ENCODE measurements around the gene GRK5. TPM values are rescaled to one million over a fixed set of nuclear protein-coding genes. Genes with fewer than 3 reads are reported as not detected.

Gene GRK5
- total RNA-seq, 1 experiment from 2014 or later: 29.0 TPM

DNA sequence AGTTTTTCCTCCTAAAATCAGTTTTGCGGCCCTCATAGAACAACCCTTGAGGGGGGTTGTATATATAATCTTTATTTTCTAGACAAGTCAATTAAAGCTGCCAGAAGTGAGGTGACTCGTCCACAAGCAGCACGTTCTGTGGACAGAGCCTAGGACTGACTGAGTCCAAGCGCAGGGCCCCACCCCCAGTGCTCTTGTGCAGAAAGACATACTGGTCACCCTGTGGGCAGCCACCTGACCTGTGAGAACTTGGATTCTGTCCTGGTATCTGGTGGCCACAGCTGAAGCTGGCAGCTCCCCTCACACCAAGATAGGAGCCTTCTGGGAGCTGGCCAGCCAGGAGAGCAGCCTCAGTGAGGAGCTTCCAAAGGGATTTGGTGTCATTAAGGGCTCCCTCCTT is 89.3 kb downstream of the GRK5 start:
- in situ Hi-C loops (cut with HindIII; ENCODE audit: low pct_unique_long_range_greater_than_20kb, low sequenced_read_pairs): no loop called here
- Histone ChIP-seq H3K36me3 (ENCODE audit: control insufficient read depth, insufficient read depth, low read length) (no peaks in the 10 kb centered on the region), H3K27ac (ENCODE audit: low read length) (0 out of 2 replicates have a peak overlapping the region, but pooled peaks have one; percentile 24), H3K4me3 (ENCODE audit: low read depth in 2 of 2, low read length in 2 of 2) (no peak overlapping the region), H3K4me1 (ENCODE audit: control insufficient read depth, insufficient read depth, low read length) (peaks cover 25% of the 10 kb centered on the region), H3K9me3 (ENCODE audit: control insufficient read depth, insufficient read depth, low read depth, low read length) (no peaks in the 10 kb centered on the region), H3K27me3 (ENCODE audit: control insufficient read depth, insufficient read depth, low read length) (no peaks in the 10 kb centered on the region)
- ATAC-seq (no peak), DNase-seq (ENCODE audit: low read depth, low spot score) (no peak)
- TF ChIP-seq REST (IDR thresholded peaks at IDR 0.05; ENCODE audit: insufficient read depth in 1 of 2, low read depth in 2 of 2, low read length in 1 of 2) (no peak), POLR2AphosphoS5 (IDR thresholded peaks at IDR 0.05; ENCODE audit: low read depth, low read length) (no peak), SIN3A (IDR thresholded peaks at IDR 0.05; ENCODE audit: borderline replicate concordance, insufficient read depth, low read depth, low read length) (no peak), TCF7L2 (IDR thresholded peaks at IDR 0.05; ENCODE audit: low read depth, low read length) (no peak)
- TF ChIP-seq, protein P1, sequence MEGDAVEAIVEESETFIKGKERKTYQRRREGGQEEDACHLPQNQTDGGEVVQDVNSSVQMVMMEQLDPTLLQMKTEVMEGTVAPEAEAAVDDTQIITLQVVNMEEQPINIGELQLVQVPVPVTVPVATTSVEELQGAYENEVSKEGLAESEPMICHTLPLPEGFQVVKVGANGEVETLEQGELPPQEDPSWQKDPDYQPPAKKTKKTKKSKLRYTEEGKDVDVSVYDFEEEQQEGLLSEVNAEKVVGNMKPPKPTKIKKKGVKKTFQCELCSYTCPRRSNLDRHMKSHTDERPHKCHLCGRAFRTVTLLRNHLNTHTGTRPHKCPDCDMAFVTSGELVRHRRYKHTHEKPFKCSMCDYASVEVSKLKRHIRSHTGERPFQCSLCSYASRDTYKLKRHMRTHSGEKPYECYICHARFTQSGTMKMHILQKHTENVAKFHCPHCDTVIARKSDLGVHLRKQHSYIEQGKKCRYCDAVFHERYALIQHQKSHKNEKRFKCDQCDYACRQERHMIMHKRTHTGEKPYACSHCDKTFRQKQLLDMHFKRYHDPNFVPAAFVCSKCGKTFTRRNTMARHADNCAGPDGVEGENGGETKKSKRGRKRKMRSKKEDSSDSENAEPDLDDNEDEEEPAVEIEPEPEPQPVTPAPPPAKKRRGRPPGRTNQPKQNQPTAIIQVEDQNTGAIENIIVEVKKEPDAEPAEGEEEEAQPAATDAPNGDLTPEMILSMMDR (IDR thresholded peaks at IDR 0.05): no peak
- CTCF ChIA-PET: no interaction called here
- POLR2A ChIA-PET: no interaction called here
- no TSS peak for BruUV-seq (replicated peaks)
- intact Hi-C loops (cut with micrococcal nuclease; ENCODE audit: unreplicated experiment): no loop called here

- BruUV-seq (replicated peaks): no TSS peak
Observed at GRCh38 chr10:119297207-119297968, 90.0 kb downstream of the GRK5 start.

More at GRCh38 chr10:119297207-119297968, 90.0 kb downstream of the GRK5 start:
- POLR2A ChIA-PET: no interaction called here
- no peak for ATAC-seq
- CTCF ChIA-PET: no interaction called here
- Histone ChIP-seq H3K4me3 (ENCODE audit: low read depth in 2 of 2, low read length in 2 of 2) (no peak overlapping the region), H3K36me3 (ENCODE audit: control insufficient read depth, insufficient read depth, low read length) (no peaks in the 10 kb centered on the region), H3K9me3 (ENCODE audit: control insufficient read depth, insufficient read depth, low read depth, low read length) (no peaks in the 10 kb centered on the region), H3K4me1 (ENCODE audit: control insufficient read depth, insufficient read depth, low read length) (peaks cover 32% of the 10 kb centered on the region), H3K27me3 (ENCODE audit: control insufficient read depth, insufficient read depth, low read length) (no peaks in the 10 kb centered on the region), H3K27ac (ENCODE audit: low read length) (0 out of 2 replicates have a peak overlapping the region, but pooled peaks have one; percentile 24)
- intact Hi-C loops (cut with micrococcal nuclease; ENCODE audit: unreplicated experiment) (no loop called here), in situ Hi-C loops (cut with HindIII; ENCODE audit: low pct_unique_long_range_greater_than_20kb, low sequenced_read_pairs) (no loop called here)
- DNase-seq (ENCODE audit: low read depth, low spot score): no peak
- TF ChIP-seq REST (IDR thresholded peaks at IDR 0.05; ENCODE audit: insufficient read depth in 1 of 2, low read depth in 2 of 2, low read length in 1 of 2) (no peak), POLR2AphosphoS5 (IDR thresholded peaks at IDR 0.05; ENCODE audit: low read depth, low read length) (no peak), SIN3A (IDR thresholded peaks at IDR 0.05; ENCODE audit: borderline replicate concordance, insufficient read depth, low read depth, low read length) (no peak), TCF7L2 (IDR thresholded peaks at IDR 0.05; ENCODE audit: low read depth, low read length) (no peak)
- TF ChIP-seq, protein P1 (IDR thresholded peaks at IDR 0.05): no peak

Measured in Panc1 (cell line).